IPS-18a (cell line): ENCODE data around the gene IL25.

Source experiments
- H3K27ac ChIP-seq: one replicate; pipeline ENCODE4 v1.5.1; 2013; ENCODE audit warnings: low read length
- H3K27me3 ChIP-seq: one replicate; pipeline ENCODE4 v1.6.1; 2013; ENCODE audit warnings: mild to moderate bottlenecking, low read length; ENCODE audit not compliant: control insufficient read depth, insufficient read depth
- H3K36me3 ChIP-seq: one replicate; pipeline ENCODE4 v1.6.1; 2013; ENCODE audit warnings: low read depth, low read length; ENCODE audit not compliant: control insufficient read depth
- H3K4me1 ChIP-seq: one replicate; pipeline ENCODE4 v1.6.1; 2013; ENCODE audit warnings: low read depth, low read length; ENCODE audit not compliant: control insufficient read depth
- H3K4me3 ChIP-seq: one replicate; pipeline ENCODE4 v1.5.1; 2013; ENCODE audit warnings: low read length
- H3K9ac ChIP-seq: one replicate; pipeline ENCODE4 v1.6.1; 2013; ENCODE audit warnings: mild to moderate bottlenecking, low read length, moderate library complexity
- H3K9me3 ChIP-seq: one replicate; pipeline ENCODE4 v1.6.1; 2013; ENCODE audit warnings: low read depth, low read length; ENCODE audit not compliant: control insufficient read depth

IL25 gene

DNA sequence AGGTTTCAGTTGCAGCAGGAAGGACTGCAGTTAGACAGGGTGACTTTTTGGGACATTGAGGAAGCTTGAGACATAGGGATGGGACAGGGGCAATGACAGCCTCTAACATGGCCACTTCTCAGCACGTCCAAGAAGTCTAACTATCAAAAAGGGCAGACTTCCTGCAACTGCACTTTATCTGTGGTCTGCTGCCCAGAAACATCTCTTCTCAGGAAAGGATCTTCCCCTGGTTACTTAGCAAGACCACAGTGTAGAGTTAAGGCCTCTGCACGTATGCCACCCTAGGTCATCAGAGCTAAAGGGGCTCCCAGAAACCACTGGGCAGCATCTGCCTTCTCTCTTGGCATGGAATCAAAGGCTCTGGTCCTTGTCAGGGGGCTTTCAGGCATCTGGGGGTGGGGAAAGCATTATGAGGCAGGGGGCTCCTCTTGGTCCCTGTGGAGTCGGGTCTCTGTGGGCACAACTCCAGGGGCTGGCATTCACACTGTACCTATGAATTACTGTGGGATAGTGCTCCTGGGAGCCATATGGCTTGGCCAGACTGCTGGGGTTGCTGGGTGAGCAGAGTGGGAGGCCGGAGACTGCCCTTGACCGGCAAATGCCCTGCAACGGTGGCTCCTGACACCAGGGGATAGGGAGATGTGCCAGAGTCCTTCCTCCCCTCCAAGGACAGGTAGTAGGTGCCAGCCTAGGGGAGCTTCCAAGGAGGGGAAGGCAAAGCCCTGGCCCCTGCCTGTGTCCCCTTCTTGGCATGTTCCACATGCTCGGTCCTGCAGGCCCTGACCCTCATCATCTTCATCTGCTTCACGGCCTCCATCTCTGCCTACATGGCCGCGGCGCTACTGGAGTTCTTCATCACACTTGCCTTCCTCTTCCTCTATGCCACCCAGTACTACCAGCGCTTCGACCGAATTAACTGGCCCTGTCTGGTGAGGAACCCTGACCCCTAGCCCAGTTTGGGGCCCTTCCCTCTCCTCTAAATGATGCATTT is 5.3 kb downstream of the IL25 start:
- no peaks in the 10 kb centered on the region for H3K9me3 ChIP-seq
- no peak overlapping the region for H3K4me3 ChIP-seq
- H3K27me3 ChIP-seq, result peaks cover 8% of the 10 kb centered on the region
- H3K27ac ChIP-seq, result no peak overlapping the region
- no peaks in the 10 kb centered on the region for H3K36me3 ChIP-seq
- H3K9ac ChIP-seq, result no peak overlapping the region
- H3K4me1 ChIP-seq, result peaks cover 4% of the 10 kb centered on the region

DNA sequence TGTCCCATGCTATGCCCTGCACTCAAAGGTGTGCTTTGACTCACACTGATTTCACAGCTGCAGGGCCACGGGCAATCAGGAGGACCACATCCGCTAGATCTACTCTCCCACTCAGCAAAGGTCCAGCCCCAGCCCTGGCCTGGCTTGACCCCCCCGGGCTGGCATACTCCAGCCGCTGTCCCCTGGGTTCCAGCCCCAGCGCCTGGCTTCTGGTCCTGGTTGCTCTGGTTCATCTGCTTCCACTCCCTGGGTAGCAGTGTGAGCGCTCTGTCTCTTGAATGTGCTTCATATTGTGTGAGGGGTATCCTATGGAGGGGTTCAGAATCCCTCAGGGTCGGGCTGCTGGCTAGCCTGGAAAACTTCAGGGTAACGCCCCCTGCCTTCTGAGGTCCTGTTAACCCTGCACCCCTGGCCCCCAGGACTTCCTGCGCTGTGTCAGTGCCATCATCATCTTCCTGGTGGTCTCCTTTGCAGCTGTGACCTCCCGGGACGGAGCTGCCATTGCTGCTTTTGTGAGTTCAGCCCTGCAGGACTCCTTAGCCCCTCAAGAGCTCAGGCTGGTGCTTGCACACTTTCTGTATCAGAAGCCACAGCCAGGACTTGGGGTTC is 6.1 kb downstream of the IL25 start:
- Histone ChIP-seq H3K4me3 (no peak overlapping the region), H3K9me3 (no peaks in the 10 kb centered on the region), H3K36me3 (no peaks in the 10 kb centered on the region), H3K4me1 (peaks cover 4% of the 10 kb centered on the region), H3K27ac (no peak overlapping the region), H3K27me3 (peaks cover 8% of the 10 kb centered on the region), H3K9ac (no peak overlapping the region)

DNA sequence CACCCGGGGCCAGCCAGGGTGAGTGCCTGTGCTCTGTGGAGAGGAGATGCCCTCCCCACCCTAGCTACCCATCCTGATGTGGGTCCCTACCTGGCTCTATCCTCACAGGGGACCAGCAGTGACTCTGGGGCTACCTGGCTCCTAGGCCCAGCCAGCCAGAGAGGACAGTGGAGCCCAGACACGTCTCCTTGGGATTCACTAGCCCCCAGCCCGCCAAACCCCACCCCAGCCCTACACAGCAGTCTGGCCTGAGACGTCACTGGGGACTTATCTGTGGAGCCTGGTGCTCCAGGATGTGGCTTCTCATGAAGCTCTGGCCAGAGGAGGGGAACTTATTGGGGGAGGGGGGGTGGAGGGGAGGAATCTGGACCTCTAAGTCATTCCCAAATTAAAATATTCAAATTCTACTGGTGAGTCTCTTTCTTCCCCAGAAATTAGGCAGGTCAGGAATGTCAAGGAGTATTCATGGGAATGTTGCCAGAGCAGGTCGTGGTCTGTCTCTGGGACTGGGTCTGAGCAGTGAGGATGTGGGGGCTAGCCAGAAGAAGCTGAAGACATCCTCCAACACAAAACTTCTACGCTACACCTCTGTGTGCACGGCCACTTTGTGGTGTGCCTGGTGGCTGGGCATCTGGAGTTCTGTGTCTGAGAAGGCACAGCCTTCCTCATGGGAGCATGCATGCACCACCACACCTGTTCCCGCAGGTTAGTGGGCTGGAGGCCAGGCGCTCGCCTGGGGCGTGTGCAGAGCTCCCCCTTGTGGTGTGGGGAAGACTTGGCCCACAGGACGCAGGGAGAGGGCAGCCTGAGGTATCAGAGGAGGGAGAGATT is 7.0 kb downstream of the IL25 start:
- H3K4me1 ChIP-seq, result peaks cover 4% of the 10 kb centered on the region
- no peaks in the 10 kb centered on the region for H3K9me3 ChIP-seq
- H3K36me3 ChIP-seq, result no peaks in the 10 kb centered on the region
- H3K9ac ChIP-seq, result no peak overlapping the region
- H3K27me3 ChIP-seq, result peaks cover 8% of the 10 kb centered on the region
- H3K4me3 ChIP-seq, result no peak overlapping the region
- no peak overlapping the region for H3K27ac ChIP-seq

DNA sequence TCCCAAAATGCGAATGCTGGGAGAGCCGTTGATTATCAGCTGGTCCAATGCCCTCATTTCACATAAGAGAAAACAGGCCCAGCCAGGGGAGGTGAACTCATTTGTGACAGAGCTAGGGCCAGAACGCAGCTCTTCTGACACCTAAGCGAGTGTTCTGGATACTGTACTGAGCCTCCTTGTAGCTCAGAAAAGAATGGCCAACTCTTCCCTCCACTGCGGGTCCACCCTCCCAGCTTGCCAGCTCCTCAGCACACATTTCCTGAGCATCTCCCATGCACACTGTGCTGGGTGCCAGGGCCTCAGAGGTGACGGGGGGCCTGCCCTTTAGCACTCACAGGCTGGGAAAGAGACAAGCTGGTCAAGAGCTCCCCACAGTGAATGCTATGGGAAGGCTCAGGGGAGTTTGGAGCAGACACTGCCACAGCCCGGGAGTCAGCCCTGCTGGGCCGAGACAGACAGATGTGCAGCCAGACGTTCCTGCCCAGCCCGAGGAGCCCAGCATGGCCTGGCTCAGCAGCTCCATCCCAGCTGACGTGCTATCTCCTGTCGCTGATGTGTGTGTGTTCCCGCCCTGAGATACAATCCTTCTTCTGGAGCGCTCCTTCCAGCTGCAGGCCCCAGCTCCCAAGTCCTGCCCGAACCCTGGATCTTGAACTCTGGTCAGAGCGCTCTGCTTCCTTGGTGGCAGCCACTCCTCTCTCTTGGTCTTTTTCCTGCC is 7.7 kb downstream of the IL25 start:
- no peak overlapping the region for H3K9ac ChIP-seq
- H3K27ac ChIP-seq, result no peak overlapping the region
- H3K27me3 ChIP-seq, result peaks cover 8% of the 10 kb centered on the region

DNA sequence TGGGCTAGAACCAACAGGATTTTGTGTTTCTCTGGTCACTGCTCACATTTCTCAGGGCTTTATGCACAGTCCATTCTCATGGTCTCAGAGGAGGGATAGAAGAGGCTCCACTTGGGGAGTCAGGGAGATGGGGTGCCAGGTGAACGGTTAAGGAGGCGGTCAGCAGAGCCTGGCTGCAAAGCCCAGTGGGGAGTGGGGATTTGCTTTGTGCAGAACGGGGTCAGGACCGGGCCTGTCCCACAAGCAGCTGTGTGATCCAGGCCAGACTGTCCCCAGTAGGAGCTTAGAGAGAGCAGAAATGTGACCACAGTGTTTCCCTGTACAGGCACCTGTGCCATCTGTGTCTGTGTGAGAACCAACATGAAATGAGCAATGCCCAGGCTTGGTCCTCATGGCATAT is 8.4 kb downstream of the IL25 start:
- Histone ChIP-seq H3K9ac (no peak overlapping the region), H3K27me3 (peaks cover 8% of the 10 kb centered on the region), H3K27ac (no peak overlapping the region), H3K36me3 (no peaks in the 10 kb centered on the region), H3K9me3 (no peaks in the 10 kb centered on the region), H3K4me1 (peaks cover 4% of the 10 kb centered on the region), H3K4me3 (no peak overlapping the region)

More for the DNA sequence above, 7.7 kb downstream of the IL25 start:
- H3K4me1 ChIP-seq, result peaks cover 4% of the 10 kb centered on the region
- no peak overlapping the region for H3K4me3 ChIP-seq
- no peaks in the 10 kb centered on the region for H3K9me3 ChIP-seq
- H3K36me3 ChIP-seq, result no peaks in the 10 kb centered on the region

DNA sequence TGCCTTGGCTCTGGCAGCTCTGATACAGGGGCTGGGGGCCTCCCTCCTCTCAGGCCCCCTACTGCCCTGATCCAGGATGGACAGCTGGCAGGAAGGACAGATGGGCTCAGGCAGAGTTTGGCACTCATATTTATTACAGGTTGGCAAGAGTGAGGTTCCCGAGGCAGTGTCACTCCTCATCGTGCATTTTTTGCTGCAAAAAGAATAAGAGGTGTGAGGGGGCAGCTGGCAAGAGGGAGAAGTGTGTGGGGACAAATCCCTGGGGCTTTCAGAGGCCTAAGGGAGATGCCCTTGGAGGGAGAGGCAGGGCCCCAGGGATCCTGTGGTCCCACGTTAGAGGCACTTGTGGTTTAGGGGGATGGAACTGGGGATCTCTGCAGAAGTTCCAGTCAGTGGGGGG is 9.3 kb downstream of the IL25 start:
- Histone ChIP-seq H3K27me3 (peaks cover 8% of the 10 kb centered on the region), H3K4me1 (no peaks in the 10 kb centered on the region)

DNA sequence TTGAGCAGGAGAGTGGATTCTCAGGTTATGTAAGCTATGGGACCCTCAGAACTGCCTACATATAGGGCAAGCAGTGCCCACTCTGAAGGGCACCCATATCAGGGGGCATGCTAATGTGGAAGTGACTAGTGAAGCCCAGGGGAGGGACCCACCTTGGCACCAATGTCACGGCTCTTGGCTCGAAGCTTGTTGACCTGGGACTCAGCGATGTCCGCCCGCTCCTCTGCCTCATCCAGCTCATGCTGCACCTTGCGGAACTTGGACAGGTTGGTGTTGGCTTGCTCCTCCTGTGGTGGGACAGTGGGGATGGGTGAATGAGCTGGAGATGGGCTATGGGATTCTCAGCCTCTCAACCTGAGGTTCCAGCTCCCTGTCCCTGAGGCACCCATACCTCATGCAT is 9.7 kb downstream of the IL25 start:
- H3K4me1 ChIP-seq, result no peaks in the 10 kb centered on the region
- H3K9ac ChIP-seq, result no peak overlapping the region
- H3K4me3 ChIP-seq, result no peak overlapping the region
- H3K9me3 ChIP-seq, result no peaks in the 10 kb centered on the region
- peaks cover 8% of the 10 kb centered on the region for H3K27me3 ChIP-seq
- H3K36me3 ChIP-seq, result no peaks in the 10 kb centered on the region
- no peak overlapping the region for H3K27ac ChIP-seq

More for the DNA sequence above, 9.3 kb downstream of the IL25 start:
- H3K9ac ChIP-seq, result no peak overlapping the region
- no peak overlapping the region for H3K4me3 ChIP-seq
- no peaks in the 10 kb centered on the region for H3K9me3 ChIP-seq
- no peaks in the 10 kb centered on the region for H3K36me3 ChIP-seq
- no peak overlapping the region for H3K27ac ChIP-seq

DNA sequence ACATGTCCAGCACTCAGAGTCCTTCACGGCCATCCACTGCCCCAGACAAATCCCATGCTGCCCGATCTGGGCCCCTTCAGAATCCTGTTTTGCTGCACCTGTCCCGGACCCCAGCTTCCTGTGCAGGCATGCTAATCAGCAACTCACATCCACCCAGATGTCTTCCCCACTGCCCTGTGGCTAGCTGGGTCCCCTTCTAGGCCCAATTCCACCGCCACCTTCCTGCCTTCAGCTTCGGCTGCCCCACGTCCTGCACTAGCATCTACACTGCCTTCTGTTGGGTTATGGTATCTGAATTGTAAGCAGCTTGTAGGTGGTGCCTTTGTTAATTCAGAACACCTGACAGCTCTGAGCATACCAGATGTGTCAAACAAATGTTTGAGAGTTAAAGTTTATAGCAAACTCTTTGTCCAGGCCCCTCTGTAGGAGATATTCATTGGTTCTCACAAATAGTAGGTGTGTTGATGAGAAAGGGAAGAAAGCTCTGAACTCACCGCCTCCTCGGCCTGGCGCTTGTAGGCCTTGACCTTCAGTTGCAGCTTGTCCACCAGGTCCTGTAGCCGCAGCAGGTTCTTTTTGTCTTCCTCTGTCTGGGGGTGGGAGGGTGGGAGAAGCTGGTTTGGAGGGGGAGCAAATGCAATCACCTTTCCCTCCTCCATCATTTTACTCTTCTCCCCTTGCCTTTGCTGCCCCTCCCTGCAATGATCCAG is 10.3 kb downstream of the IL25 start:
- Histone ChIP-seq H3K27me3 (peaks cover 2% of the 10 kb centered on the region), H3K4me1 (no peaks in the 10 kb centered on the region), H3K36me3 (no peaks in the 10 kb centered on the region), H3K9ac (no peak overlapping the region), H3K27ac (no peak overlapping the region), H3K9me3 (no peaks in the 10 kb centered on the region), H3K4me3 (no peak overlapping the region)

DNA sequence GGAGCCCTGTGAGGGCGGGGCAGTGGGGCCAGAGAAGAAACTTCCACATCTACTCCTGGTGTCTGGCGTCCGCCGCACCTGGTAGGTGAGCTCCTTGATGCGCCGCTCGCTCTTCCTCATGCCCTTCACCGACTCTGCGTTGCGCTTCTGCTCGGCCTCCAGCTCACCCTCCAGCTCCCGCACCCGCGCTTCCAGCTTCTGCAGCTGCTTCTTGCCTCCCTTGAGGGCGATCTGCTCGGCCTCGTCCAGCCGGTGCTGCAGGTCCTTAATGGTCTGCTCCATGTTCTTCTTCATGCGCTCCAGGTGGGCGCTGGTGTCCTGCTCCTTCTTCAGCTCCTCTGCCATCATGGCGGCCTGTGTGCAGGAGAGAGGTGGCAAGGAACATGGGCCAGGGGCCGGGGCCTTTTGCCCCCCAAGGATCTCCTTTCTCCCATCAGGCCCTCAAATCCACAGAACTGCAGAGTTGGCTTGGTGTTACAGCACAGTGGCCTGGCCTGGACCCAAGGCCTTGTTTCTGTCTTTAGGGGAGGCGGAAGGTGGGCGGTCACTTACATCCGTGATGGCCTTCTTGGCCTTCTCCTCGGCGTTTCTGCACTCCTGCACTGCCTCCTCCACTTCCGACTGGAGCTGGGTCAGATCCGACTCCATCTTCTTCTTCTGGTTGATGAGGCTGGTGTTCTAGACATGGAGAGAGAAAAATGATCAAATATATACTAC is 11.9 kb downstream of the IL25 start:
- H3K36me3 ChIP-seq, result no peaks in the 10 kb centered on the region
- no peak overlapping the region for H3K27ac ChIP-seq
- no peaks in the 10 kb centered on the region for H3K4me1 ChIP-seq
- H3K9me3 ChIP-seq, result no peaks in the 10 kb centered on the region
- no peak overlapping the region for H3K4me3 ChIP-seq
- H3K9ac ChIP-seq, result no peak overlapping the region
- H3K27me3 ChIP-seq, result no peaks in the 10 kb centered on the region

DNA sequence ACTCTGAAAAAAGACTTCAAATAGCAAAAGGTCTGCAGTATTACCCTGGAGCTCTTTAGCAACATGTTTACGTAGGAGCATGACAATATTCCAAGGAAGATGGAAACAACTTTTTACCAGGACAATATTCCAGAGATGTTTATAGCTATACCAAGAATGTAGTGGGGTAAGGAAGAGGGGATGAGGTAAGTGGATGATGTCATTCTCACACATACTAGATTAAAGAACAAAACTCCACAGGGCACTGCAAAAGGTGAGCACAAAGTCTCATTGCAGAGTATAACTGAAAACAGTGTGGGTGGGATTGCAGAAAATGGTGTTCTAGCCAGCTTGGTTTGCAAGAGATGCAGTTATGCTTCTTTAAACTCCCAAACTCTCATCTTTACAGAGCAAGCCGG is 12.6 kb downstream of the IL25 start:
- H3K27ac ChIP-seq, result no peak overlapping the region
- no peak overlapping the region for H3K9ac ChIP-seq
- H3K36me3 ChIP-seq, result no peaks in the 10 kb centered on the region
- no peak overlapping the region for H3K4me3 ChIP-seq
- H3K4me1 ChIP-seq, result no peaks in the 10 kb centered on the region
- H3K27me3 ChIP-seq, result no peaks in the 10 kb centered on the region
- H3K9me3 ChIP-seq, result no peaks in the 10 kb centered on the region
